ENCODE results near the gene MEIS2.

GRCh38 chr15:36932070-36932469 is 168.3 kb downstream of the MEIS2 start:
- TF ChIP-seq, protein P1, sequence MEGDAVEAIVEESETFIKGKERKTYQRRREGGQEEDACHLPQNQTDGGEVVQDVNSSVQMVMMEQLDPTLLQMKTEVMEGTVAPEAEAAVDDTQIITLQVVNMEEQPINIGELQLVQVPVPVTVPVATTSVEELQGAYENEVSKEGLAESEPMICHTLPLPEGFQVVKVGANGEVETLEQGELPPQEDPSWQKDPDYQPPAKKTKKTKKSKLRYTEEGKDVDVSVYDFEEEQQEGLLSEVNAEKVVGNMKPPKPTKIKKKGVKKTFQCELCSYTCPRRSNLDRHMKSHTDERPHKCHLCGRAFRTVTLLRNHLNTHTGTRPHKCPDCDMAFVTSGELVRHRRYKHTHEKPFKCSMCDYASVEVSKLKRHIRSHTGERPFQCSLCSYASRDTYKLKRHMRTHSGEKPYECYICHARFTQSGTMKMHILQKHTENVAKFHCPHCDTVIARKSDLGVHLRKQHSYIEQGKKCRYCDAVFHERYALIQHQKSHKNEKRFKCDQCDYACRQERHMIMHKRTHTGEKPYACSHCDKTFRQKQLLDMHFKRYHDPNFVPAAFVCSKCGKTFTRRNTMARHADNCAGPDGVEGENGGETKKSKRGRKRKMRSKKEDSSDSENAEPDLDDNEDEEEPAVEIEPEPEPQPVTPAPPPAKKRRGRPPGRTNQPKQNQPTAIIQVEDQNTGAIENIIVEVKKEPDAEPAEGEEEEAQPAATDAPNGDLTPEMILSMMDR (IDR thresholded peaks at IDR 0.05): no peak
- no peak for TF ChIP-seq POLR2A (IDR thresholded peaks at IDR 0.05)

Measured in thyroid gland (tissue), 4 donors.